Medulla oblongata (tissue), 1 donor: Measurements from ENCODE around the gene CRISPLD2.
"Not testable (repeated sequence)": the region's sequence is repeated elsewhere in the genome, so short reads cannot be mapped to it uniquely, and the experiment has no call there.

Source experiments
- DNase-seq: peaks from one replicate; pipeline ENCODE4 v3.0.0-alpha.2; 2015; ENCODE audit errors: extremely low spot score

Gene CRISPLD2

DNA sequence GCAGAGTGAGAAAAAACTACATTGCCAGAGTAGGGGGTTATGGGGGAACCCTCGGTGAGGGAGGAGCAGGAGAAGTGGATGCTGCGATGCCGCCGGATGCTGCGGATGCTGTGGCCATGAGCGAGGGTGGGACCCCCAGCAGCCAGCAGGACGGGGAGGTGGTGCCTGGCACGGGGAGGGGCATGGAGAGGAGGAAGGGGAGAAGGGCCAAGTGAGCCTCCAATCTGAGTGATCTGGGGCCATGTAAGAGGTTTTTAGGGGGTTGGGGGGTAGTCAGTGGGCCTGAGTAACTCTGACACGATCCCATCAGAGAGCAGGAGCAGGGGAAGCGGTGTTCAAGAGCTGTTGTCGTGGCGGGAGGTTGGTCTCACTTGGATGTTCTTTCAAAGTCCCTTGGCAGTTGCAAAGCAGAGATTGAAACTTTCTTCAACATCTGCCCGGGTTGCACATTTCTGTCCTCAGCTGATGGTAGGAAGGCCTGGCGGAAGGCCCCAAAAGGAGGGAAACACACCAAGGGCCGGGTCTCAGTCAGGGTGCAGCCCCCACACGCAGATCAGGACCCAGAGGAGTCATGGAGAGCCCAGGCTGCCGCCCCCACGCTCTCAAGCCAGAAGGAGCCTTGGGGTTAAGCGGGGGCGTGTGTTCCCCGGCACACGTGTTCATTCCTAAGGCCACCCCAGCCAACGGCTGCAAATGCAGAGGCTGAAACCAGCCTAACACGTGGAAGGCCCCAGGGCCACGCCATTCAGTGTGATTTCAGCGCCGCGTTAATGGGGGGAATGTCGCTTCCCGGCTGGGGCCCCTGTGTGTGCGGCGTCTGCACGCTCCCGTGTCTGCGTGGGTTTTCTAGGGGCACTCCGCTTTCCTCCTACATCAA is 109.9 kb downstream of the CRISPLD2 start:
- no peak for DNase-seq

DNA sequence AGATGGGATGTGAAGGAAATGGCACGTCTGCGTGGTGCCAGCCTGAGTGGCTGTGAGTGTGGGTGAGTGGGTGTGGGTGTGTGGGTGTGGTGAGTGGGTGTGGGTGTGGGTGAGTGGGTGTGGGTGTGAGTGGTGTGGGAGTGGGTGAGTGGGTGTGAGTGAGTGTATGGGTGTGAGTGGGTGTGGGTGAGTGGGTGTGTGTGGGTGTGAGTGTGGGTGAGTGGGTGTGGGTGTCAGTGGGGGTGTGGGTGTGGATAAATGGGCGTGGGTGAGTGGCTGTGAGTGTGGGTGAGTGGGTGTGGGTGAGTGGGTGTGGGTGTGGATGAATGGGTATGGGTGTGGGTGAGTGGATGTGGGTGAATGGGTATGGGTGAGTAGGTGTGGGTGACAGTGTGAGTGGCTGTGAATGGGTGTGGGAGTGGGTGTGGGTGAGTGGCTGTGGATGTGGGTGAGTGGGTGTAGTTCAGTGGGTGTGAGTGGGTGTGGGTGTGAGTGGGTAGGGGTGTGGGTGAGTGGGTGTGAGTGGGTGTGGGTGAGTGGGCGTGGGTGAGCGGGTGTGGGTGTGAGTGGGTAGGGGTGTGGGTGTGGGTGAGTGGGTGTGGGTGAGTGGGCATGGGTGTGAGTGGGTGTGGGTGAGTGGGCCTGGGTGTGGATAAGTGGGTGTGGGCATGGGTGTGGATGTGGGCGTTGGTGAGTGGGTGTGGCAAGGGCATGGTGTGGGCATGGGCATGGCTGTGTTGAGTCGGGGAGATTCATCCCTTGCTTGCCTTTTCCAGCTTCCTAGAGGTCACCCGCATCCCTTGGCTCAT is 110.7 kb downstream of the CRISPLD2 start:
- DNase-seq: no peak

DNA sequence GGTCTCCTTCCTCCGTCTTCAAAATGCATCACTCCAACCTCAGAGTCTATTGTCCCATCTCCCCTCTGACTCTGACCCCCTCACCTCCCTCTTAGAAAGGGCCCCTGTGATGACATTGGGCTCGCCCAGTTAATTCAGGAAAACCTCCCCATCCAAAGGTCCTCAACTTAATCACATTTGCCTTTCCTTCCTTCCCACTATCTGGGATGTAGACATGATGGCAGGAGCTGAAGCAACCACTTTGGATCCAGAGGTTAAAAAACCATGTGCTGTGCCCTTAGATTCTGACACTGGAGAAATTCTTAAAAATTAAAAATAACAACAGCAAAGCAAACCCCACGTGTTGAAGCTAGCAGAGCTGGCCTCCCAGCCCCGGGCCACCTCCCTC is 111.3 kb downstream of the CRISPLD2 start:
- DNase-seq: no peak

DNA sequence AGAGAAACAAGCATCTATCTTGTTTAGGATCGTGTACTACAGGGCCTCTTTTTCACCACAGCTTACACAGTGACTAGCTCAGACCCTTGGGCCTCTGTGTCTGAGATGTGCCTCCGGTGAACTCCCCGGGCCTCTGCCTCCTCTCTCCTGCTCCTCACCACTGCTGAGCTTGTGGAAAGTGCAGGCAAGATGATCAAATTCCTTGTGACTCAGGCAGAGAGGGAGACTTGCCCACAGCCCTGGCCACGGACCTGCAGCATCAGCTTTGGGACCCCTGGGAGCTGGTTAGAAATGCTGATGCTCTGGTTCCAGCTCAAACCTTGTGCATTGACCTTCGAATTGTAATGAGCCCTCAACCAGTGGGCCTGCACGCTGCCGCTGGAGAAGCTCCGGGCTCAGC is 111.7 kb downstream of the CRISPLD2 start:
- DNase-seq: no peak

DNA sequence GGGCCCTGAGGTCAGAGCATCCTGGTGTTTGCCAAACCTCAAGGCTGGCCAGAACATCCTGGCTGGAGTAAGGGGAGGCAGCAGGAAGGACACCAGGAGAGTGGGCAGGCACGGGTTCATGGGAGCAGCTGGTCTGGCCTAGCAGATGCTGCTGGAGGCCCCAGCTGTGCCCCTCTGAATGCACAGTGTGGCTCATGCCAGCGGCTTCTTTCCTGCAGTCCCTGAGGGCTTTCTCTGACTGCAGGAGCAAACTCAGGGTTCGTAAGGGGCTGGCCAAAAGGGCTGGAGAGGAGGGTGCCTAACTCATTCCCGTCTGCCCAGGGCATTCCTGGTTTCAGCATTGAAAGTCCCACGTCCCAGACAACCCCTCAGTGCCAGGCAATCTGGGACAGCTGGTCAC is 112.9 kb downstream of the CRISPLD2 start:
- no peak for DNase-seq

DNA sequence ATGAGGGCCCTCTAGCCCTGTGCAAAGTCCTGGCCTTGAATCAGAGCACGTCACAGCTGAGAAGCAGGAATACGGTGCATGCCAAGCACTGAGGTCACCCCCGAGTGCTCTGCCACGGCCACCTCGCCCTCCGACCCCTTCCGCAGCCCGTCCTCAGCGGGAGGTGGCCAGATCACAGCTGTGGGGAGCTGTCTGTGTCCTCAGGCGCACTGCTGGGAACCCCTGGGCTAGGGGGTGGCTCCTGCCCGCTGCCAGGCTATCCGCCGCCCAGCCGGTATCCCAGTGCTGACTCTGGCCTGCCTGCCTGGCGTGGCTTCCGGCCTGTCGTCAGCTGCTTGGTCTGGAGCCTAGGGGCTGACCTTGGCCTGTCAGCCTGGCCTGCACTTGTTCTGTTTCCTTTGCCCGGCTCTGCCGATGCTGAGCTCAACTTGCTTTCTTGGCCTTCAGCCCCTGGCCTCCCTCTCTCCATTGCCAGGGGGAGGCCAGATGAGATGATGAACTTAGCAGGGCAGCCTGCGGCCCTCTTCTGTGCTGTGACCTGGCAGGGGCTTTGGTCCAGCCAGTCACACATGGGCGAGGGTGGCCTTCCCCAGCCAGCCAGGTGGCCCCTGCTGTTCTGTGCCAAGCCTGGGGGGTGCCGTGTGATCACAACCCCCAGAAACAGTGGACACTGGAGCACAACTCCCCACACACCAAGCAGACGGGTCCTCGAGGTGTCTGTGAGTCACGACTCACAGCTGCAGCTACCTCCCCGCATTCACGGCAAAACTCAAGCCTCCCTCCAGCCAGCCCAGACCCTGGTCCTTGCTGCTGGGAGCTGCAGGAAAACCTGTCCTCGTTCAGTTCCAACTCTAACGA is 114.2 kb downstream of the CRISPLD2 start:
- DNase-seq: peak; percentile 79

DNA sequence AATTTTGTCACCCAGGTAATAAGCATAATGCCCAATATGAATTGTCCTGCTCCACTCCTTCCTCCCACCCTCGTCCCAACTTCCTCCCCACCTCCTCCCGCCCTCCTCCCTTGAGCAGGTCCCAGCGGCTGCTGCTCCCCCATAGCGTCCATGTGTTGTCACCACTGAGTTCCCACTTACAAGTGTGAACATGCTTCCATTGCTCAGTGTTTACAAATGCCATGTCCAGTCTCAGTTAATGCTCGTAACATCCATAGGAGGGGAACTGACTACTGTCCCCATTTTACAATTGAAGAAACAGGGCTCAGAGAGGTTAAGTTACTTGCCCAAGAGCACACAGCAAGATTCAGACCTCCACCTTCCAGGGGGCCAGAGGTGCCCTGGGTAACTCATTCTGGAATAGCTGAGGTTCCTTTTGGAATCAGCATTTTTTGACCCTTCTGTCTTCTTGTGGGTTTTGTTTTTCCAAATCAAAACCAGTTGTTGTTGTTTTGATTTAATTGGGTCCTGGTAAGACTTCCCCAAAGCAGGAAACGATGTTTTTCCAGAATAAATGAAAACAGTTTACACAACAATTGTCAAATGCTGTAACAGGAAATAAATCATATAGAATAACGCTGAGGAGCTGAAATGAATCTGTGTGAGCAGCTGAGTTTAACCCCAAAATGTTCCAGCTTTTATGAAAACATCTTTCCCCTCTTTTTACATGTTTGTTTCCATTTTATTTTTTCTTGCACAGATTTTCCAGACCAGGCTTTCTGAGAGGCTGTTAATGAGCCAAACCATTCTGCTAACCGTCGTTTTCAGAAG is 117.6 kb downstream of the CRISPLD2 start:
- DNase-seq: no peak

DNA sequence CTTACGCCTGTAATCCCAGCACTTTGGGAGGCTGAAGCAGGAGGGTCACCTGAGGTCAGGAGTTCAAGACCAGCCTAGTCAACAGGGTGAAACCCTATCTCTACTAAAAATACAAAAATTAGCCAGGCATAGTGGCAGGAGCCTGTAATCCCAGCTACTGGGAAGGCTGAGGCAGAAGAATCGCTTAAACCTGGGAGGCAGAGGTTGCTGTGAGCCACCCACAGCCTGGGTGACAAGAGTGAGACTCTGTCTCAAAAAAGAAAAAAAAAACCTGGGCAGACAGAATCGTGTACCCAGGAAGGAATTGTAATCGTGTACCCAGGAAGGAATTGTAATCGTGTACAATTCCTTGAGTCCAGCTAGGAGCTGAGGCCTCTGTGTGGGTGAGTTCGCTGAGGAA is 118.8 kb downstream of the CRISPLD2 start:
- not testable (repeated sequence) for DNase-seq

DNA sequence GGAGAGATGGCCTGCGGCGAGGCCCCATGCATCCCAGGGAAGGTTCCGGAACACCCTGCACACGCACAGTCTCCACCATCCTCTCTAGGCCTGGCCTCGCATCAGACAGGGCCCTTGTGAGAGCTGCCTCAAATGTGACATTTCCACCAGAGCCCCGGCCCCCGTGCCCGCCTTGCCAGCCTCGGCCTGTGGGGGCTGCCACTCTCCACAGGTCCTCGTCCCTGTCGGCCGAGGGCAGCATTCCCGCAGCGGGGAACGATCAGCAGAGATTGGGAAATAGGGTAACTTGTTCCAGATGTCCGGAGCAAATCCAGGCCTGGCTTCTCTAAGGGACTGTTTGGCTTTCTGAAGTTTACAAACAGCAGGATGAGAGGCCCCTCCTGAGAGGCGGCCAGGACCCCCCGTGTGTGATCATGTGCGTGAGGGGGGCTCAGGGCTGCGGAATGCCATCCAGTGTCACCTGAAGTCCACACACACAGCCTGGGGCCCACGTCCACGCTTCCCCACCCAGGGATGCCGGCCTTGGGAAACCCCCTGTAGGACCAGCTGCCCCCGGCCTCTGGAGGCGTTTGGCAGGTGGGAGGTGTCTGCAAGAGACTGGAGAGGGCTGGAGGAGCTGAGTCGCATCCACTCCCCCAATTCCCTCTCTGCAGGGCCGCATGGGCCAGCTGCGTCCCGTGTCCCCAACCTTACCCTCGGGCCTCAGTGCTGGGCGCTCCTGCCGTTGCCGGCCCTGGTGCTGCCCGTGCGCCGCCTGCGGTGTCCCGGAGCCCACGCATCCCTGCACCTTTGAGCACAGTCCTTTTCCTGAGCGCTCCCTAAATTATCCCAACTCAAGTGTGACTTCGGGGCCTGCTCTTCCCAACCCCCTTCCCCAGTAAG is 121.1 kb downstream of the CRISPLD2 start:
- DNase-seq: no peak

DNA sequence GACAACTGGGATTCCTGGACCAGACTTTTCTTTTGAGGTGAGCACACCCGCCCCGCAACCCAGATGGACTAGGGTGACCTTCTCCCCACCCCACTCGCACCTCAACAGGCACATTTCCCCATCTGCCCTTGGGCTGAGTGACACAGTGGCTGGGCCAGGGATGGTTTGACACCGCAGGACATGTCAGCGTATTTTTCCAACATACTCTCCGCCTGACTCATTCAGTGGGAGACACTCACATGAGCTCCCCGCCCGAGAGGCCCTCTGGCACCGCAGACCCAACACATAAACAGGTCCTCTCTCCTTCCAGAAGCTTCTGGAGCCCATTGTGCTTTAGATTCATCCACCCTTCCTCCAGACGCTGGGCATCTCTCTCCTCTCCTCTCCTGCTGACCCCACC is 122.1 kb downstream of the CRISPLD2 start:
- DNase-seq: no peak

DNA sequence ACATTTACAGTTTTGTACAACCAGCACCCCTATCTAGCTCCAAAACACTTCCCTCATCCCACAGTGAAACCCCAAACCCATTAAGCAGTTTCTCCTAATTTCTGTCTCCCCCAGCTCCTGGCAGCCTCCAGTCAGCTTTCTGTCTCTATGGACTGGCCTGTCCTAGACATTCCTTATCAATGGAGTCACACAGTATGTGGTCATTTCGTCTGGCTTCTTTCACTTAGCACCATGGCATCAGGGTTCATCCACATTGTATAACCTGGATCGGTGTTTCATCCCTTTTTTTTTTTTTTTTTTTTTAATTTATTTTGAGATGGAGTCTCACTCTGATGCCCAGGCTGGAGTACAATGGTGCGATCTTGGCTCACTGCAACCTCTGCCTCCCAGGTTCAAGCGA is 123.0 kb downstream of the CRISPLD2 start:
- DNase-seq: no peak

DNA sequence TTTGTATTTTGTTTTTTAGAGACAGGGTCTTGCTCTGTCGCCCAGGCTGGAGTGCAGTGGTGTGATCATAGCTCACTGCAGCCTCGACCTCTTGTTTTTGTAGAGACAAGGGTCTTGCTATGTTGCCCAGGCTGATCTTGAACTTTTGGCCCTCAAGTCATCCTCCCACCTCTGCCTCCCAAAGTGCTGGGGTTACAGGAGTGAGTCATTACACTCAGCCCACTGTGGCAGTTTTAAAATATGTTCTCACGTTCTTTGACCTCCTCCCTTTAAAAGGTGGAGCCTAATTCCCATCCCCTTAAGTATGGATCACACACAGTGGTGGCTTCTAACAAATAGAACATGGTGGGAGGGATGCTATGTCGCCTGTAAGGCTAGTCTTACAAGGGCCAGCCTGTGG is 123.8 kb downstream of the CRISPLD2 start:
- DNase-seq: no peak

DNA sequence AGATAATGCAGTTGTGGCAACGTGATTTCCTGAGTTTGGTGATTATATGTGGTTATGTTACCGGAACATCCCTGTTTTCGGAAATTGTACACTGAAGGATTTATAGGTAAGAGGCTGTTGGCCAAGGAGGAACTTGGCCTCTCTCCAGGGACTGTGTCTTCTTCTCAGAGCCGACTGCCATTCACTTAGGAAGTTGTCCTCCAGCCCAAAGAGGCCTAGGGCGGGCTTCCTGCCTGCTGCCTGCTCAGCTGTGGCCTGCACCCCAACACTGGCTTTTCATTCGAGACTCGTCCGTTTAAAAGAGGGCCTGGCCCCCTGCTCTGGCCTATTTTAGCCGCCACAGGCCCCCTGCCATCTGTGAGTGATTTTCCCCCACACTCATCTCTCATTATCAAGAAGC is 127.2 kb downstream of the CRISPLD2 start:
- peak; percentile 67 for DNase-seq

DNA sequence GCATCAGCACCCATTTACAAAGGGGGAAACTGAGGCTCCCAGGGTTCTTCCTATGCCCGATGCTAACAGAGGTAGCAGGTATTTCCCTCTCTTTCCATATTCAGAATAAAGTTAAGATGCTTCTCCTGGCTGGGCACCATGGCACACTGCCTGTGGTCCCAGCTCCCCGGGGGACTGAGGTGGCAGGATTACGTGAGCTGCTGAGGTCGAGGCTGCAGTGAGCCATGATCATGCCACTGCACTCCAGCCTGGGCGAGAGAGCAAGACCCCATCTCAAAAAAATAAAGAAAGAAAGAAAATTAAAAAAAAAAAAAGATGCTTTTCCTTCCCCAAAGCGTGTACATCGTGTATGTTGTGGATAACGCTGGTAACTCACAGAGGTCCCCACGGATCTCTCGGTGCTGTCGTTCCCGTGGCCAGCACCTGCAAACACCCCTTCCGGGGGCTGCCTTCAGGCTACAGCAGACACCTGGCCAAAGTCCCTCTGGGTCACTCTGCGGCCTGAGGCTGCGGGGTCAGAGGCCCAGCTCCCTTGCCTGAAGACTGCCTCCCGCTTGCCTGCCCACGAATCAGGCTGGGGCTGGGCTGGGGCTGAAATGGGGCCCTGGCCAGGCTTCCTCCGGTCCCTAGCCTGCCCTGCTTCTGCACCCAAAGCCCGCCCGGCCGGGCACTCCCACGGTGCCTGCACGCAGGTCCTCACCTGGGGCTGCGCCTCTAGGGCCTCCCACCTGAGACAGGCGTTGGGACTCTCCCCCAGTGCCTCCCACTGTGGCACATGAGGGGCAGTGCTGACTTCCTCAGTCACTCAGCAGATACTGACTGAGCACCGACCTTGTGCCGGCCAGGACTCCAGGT is 128.4 kb downstream of the CRISPLD2 start:
- no peak for DNase-seq

DNA sequence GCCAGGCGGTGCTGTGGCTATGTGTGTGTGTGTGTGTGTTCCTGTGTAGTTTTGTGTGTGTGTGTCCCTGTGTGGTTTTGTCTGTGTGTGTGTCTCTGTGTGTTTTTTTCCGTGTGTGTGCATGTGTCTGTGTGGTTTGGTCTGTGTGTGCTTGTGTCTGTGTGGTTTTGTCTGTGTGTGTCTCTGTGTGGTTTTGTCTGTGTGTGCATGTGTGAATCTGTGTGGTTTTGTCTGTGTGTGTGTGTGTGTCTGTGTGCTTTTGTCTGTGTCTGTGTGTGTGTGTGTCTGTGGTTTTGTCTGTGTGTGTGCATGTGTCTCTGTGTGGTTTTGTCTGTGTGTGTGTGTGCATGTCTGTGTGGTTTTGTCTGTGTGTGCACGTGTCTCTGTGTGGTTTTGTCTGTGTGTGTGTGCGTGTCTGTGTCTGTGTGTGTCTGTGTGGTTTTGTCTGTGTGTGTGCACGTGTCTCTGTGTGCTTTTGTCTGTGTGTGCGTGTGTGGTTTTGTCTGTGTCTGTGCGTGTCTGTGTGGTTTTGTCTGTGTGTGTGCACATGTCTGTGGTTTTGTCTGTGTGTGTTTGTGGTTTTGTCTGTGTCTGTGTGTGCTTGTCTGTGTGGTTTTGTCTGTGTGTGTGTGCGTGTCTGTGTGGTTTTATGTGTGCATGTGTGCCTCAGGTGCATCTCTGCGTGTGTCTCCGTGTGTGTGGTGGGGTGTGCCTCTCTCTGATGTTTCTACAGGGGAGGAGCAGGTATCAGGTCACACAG is 129.2 kb downstream of the CRISPLD2 start:
- no peak for DNase-seq

DNA sequence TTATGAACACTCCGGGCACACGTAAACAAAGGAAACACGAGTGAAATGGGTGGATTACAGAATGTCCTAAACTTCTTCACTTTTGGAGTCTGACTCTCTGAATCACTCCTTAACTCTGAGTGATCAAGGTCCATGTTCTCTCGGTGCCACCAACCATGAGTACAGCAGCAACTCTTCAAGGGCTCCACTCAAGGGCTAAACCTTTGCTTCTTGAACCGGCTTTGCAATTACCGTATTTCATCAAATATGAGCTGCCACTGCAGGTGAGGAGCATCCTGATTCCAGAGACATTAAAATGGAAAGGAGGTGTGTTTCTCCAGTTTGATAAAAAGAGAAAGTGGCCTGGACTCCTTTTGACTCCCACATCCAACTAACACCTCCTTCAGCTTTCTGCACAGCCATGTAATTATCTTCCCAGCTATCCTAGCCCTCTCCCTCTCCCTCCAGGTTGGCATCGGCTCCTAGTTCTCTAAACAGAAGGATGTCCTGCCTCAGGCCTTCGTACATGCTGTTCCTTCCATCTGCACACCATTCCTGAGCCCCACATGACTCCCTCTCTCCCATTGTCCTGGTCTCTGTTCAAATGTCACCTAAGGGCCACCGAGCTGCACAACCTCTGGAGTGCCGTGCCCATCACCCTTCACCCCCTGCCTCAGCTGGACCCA is 130.1 kb downstream of the CRISPLD2 start:
- DNase-seq: no peak

DNA sequence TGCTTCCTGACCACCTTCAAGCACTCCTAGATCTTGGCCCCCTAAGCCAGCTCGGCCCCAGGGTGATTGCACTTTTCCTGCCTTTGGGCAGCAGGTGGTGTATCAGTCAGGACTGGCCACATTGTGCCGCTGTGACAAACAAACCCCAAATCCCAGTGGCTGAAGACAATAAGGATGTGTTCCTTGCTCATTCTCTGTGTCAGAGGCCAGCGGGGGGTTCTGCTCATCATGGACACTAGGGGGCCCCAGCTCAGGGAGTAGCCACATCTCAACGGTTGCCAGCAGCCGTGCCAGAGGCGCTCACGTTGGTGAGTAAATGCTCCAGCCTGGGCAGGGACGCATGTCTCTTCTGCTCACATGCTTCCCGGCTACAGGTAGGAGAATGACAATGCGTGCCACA is 131.1 kb downstream of the CRISPLD2 start:
- no peak for DNase-seq
